ENCODE measurements around the gene PIH1D2.

DNA sequence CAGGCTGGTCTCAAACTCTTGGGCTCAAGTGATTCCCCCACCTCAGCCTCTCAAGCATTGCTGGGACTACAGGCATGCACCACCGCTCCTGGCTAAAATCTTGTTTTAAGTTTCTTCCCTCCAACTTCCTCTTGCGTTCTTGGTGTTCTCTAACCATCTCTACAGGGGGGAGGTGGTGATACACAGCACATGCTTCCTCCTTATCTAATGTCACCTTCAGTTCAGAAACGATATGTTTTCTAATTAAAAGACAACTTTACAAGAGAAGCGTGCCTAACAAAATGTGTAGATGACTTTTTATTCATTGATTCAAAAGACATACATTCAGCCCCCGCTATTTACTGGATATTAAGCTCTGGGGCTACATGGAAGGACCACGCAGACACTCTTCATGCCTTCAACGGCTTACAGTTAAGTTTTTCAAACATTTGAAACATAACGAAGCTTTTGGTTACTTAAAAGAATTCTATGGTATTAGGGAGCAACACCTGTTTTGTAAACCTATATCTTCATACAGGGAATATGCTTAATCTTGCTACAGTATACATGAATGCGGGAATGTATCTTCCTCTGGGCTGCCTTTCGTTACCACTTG, 49.5 kb downstream of the PIH1D2 start:
- TF ChIP-seq, protein P1, sequence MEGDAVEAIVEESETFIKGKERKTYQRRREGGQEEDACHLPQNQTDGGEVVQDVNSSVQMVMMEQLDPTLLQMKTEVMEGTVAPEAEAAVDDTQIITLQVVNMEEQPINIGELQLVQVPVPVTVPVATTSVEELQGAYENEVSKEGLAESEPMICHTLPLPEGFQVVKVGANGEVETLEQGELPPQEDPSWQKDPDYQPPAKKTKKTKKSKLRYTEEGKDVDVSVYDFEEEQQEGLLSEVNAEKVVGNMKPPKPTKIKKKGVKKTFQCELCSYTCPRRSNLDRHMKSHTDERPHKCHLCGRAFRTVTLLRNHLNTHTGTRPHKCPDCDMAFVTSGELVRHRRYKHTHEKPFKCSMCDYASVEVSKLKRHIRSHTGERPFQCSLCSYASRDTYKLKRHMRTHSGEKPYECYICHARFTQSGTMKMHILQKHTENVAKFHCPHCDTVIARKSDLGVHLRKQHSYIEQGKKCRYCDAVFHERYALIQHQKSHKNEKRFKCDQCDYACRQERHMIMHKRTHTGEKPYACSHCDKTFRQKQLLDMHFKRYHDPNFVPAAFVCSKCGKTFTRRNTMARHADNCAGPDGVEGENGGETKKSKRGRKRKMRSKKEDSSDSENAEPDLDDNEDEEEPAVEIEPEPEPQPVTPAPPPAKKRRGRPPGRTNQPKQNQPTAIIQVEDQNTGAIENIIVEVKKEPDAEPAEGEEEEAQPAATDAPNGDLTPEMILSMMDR (IDR thresholded peaks at IDR 0.05), result no peak
- no peak for TF ChIP-seq POLR2A (IDR thresholded peaks at IDR 0.05)

Measured in stomach (tissue), 4 donors.